ENCODE results near the gene ZC3H11A.

ZC3H11A gene

DNA sequence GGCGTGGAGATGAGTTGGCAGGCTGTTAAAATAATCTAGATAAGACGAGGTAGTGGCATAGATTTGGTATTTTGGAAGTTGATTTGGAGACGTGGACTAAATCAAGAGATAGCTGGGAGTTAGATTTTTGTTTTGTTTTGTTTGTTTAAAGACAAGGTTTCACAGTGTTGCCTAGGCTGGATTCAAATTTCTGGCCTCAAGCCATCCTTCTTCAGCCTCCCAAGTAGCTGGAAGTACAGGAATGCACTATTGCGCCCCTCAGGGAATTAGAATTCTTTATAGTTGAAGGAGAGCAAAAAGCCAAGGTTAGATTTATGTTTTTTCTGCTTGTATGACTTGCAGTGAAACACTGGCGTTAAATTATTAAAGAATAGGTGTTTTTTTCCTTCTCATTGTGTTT lies 43.7 kb downstream of the ZC3H11A start:
- DNase-seq (ENCODE audit: low read depth in 2 of 2, low spot score in 1 of 2), result no peak

GRCh38 chr1:203840208-203840808 lies 44.9 kb downstream of the ZC3H11A start:
- no peak for DNase-seq (ENCODE audit: low read depth in 2 of 2, low spot score in 1 of 2)

GRCh38 chr1:203842559-203842876 lies 47.1 kb downstream of the ZC3H11A start:
- no peak for DNase-seq (ENCODE audit: low read depth in 2 of 2, low spot score in 1 of 2)

DNA sequence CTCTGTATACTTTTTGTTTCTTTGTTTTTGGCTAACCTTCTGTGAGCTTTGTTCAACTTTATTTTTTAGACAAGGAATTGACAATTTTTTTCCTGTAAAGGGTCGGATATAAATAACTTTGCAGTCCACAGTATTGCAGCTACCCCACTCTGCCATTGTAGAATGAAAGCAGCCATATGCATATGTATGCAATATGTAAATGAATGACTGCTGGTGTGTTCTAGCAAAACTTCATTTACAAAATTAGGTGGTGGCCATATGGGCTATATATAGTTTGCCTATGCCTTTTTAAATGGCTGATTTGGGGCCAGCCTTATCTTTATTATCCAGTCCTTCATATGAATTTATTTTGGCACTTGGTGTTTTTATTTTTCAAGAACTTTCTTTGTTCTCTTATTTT lies 48.0 kb downstream of the ZC3H11A start:
- DNase-seq (ENCODE audit: low read depth in 2 of 2, low spot score in 1 of 2), result no peak
